ENCODE data around the gene ARMCX2.

DNA sequence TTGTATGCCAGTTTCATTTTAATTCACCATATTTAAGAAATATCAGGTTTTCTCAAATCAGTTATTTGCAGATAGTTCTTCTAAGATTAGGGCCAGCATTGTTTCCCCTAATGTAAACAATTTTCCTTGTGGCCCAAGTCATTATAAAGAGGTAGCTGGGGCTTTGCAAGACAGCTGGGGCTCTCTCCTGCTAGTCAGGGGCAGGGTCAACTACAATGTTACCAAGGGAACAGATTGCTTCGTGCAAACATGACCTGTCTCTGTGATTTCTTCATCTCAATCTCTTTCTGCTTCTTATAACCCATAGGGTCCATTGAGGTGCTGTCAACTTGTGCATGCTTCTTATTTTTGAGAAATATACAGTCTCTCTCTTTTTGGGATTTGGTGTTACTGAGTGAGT lies 53.9 kb downstream of the ARMCX2 start:
- TF ChIP-seq EZH2 (IDR thresholded peaks at IDR 0.05; ENCODE audit: low read depth, unreplicated experiment) (no peak), EZH2phosphoT487 (IDR thresholded peaks at IDR 0.05; ENCODE audit: unreplicated experiment) (no peak), STAT1 (IDR thresholded peaks at IDR 0.05; ENCODE audit: unreplicated experiment) (no peak), POLR2AphosphoS5 (IDR thresholded peaks at IDR 0.05; ENCODE audit: low read depth) (no peak), ZNF331 (CRISPR knock-in tag; IDR thresholded peaks at IDR 0.05; ENCODE audit: low read depth) (no peak), CREB1 (CRISPR knock-in tag; IDR thresholded peaks at IDR 0.05; ENCODE audit: low read depth) (no peak), JUNB (IDR thresholded peaks at IDR 0.05; ENCODE audit: unreplicated experiment) (no peak), NANOG (IDR thresholded peaks at IDR 0.05; ENCODE audit: borderline replicate concordance) (no peak), ZNF114 (CRISPR knock-in tag; IDR thresholded peaks at IDR 0.05) (no peak)
- TF ChIP-seq, protein P1, sequence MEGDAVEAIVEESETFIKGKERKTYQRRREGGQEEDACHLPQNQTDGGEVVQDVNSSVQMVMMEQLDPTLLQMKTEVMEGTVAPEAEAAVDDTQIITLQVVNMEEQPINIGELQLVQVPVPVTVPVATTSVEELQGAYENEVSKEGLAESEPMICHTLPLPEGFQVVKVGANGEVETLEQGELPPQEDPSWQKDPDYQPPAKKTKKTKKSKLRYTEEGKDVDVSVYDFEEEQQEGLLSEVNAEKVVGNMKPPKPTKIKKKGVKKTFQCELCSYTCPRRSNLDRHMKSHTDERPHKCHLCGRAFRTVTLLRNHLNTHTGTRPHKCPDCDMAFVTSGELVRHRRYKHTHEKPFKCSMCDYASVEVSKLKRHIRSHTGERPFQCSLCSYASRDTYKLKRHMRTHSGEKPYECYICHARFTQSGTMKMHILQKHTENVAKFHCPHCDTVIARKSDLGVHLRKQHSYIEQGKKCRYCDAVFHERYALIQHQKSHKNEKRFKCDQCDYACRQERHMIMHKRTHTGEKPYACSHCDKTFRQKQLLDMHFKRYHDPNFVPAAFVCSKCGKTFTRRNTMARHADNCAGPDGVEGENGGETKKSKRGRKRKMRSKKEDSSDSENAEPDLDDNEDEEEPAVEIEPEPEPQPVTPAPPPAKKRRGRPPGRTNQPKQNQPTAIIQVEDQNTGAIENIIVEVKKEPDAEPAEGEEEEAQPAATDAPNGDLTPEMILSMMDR (conservative IDR thresholded peaks at IDR 0.05; ENCODE audit: low read depth in 2 of 2) = no peak
- TF ChIP-seq, protein P2, sequence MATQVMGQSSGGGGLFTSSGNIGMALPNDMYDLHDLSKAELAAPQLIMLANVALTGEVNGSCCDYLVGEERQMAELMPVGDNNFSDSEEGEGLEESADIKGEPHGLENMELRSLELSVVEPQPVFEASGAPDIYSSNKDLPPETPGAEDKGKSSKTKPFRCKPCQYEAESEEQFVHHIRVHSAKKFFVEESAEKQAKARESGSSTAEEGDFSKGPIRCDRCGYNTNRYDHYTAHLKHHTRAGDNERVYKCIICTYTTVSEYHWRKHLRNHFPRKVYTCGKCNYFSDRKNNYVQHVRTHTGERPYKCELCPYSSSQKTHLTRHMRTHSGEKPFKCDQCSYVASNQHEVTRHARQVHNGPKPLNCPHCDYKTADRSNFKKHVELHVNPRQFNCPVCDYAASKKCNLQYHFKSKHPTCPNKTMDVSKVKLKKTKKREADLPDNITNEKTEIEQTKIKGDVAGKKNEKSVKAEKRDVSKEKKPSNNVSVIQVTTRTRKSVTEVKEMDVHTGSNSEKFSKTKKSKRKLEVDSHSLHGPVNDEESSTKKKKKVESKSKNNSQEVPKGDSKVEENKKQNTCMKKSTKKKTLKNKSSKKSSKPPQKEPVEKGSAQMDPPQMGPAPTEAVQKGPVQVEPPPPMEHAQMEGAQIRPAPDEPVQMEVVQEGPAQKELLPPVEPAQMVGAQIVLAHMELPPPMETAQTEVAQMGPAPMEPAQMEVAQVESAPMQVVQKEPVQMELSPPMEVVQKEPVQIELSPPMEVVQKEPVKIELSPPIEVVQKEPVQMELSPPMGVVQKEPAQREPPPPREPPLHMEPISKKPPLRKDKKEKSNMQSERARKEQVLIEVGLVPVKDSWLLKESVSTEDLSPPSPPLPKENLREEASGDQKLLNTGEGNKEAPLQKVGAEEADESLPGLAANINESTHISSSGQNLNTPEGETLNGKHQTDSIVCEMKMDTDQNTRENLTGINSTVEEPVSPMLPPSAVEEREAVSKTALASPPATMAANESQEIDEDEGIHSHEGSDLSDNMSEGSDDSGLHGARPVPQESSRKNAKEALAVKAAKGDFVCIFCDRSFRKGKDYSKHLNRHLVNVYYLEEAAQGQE (IDR thresholded peaks at IDR 0.05; ENCODE audit: unreplicated experiment) = no peak
- TF ChIP-seq, protein P3, sequence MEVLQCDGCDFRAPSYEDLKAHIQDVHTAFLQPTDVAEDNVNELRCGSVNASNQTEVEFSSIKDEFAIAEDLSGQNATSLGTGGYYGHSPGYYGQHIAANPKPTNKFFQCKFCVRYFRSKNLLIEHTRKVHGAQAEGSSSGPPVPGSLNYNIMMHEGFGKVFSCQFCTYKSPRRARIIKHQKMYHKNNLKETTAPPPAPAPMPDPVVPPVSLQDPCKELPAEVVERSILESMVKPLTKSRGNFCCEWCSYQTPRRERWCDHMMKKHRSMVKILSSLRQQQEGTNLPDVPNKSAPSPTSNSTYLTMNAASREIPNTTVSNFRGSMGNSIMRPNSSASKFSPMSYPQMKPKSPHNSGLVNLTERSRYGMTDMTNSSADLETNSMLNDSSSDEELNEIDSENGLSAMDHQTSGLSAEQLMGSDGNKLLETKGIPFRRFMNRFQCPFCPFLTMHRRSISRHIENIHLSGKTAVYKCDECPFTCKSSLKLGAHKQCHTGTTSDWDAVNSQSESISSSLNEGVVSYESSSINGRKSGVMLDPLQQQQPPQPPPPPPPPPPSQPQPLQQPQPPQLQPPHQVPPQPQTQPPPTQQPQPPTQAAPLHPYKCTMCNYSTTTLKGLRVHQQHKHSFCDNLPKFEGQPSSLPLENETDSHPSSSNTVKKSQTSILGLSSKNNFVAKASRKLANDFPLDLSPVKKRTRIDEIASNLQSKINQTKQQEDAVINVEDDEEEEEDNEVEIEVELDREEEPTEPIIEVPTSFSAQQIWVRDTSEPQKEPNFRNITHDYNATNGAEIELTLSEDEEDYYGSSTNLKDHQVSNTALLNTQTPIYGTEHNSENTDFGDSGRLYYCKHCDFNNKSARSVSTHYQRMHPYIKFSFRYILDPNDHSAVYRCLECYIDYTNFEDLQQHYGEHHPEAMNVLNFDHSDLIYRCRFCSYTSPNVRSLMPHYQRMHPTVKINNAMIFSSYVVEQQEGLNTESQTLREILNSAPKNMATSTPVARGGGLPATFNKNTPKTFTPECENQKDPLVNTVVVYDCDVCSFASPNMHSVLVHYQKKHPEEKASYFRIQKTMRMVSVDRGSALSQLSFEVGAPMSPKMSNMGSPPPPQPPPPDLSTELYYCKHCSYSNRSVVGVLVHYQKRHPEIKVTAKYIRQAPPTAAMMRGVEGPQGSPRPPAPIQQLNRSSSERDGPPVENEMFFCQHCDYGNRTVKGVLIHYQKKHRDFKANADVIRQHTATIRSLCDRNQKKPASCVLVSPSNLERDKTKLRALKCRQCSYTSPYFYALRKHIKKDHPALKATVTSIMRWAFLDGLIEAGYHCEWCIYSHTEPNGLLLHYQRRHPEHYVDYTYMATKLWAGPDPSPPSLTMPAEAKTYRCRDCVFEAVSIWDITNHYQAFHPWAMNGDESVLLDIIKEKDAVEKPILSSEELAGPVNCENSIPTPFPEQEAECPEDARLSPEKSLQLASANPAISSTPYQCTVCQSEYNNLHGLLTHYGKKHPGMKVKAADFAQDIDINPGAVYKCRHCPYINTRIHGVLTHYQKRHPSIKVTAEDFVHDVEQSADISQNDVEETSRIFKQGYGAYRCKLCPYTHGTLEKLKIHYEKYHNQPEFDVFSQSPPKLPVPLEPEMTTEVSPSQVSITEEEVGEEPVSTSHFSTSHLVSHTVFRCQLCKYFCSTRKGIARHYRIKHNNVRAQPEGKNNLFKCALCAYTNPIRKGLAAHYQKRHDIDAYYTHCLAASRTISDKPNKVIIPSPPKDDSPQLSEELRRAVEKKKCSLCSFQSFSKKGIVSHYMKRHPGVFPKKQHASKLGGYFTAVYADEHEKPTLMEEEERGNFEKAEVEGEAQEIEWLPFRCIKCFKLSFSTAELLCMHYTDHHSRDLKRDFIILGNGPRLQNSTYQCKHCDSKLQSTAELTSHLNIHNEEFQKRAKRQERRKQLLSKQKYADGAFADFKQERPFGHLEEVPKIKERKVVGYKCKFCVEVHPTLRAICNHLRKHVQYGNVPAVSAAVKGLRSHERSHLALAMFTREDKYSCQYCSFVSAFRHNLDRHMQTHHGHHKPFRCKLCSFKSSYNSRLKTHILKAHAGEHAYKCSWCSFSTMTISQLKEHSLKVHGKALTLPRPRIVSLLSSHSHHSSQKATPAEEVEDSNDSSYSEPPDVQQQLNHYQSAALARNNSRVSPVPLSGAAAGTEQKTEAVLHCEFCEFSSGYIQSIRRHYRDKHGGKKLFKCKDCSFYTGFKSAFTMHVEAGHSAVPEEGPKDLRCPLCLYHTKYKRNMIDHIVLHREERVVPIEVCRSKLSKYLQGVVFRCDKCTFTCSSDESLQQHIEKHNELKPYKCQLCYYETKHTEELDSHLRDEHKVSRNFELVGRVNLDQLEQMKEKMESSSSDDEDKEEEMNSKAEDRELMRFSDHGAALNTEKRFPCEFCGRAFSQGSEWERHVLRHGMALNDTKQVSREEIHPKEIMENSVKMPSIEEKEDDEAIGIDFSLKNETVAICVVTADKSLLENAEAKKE (CRISPR knock-in tag; IDR thresholded peaks at IDR 0.05) = no peak
- TF ChIP-seq, protein P4, sequence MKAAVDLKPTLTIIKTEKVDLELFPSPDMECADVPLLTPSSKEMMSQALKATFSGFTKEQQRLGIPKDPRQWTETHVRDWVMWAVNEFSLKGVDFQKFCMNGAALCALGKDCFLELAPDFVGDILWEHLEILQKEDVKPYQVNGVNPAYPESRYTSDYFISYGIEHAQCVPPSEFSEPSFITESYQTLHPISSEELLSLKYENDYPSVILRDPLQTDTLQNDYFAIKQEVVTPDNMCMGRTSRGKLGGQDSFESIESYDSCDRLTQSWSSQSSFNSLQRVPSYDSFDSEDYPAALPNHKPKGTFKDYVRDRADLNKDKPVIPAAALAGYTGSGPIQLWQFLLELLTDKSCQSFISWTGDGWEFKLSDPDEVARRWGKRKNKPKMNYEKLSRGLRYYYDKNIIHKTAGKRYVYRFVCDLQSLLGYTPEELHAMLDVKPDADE (IDR thresholded peaks at IDR 0.05) = no peak

Measured in GM23338 (cell line).